Type B pancreatic cell (in vitro differentiated cells): ENCODE data around the gene RSBN1. TPM values are rescaled to one million over a fixed set of nuclear protein-coding genes. Genes with fewer than 3 reads are reported as not detected.

Experiments
- DNase-seq: peaks from one replicate; pipeline ENCODE4 v3.0.0; 2021; ENCODE audit warnings: mixed read lengths; ENCODE audit not compliant: unreplicated experiment; ENCODE audit errors: extremely low spot score
- H3K27ac Mint-ChIP-seq: 2 replicates; pipeline ENCODE4 v1.8.0; 2021; ENCODE audit warnings: mild to moderate bottlenecking, mixed read lengths
- H3K27me3 Mint-ChIP-seq: 2 replicates; pipeline ENCODE4 v1.8.0; 2021; ENCODE audit warnings: mixed read lengths
- H3K36me3 Mint-ChIP-seq: 2 replicates; pipeline ENCODE4 v1.8.0; 2021; ENCODE audit warnings: mixed read lengths
- H3K4me1 Mint-ChIP-seq: one replicate; pipeline ENCODE4 v1.8.0; 2021; ENCODE audit warnings: mixed read lengths; ENCODE audit not compliant: unreplicated experiment
- H3K4me3 Mint-ChIP-seq: 2 replicates; pipeline ENCODE4 v1.8.0; 2021; ENCODE audit warnings: mild to moderate bottlenecking, mixed read lengths
- H3K9me3 Mint-ChIP-seq: 2 replicates; pipeline ENCODE4 v1.8.0; 2021; ENCODE audit warnings: mixed read lengths
- CTCF ChIP-seq: fragments of 200-600 bp; sonication (generic); conservative IDR thresholded peaks from 2 replicates; pipeline ENCODE4 v1.5.0; 2021; ENCODE audit warnings: antibody characterized with exemption, mild to moderate bottlenecking
- long read RNA-seq: library from polyadenylated mRNA; unstranded; transcript quantifications from one replicate; pipeline ENCODE4 v2.0.0, GENCODE V29; 2020
- total RNA-seq: library from RNA; stranded (reverse); gene quantifications from 2 replicates; pipeline ENCODE4 v1.2.1, GENCODE V29; 2021; ENCODE audit warnings: low replicate concordance

The RSBN1 gene
- total RNA-seq = 18.8 and 21.2 TPM in 2 replicates
- long read RNA-seq, full-length matches to known transcripts = 4 of 16 reads
- long read RNA-seq, partial matches to known transcripts = 2 of 16 reads
- long read RNA-seq, other reads (novel, unspliced or antisense) = 10 of 16 reads

- TF ChIP-seq CTCF = no peak
- peaks cover 6% of the 10 kb centered on the region for H3K36me3 Mint-ChIP-seq
- H3K9me3 Mint-ChIP-seq = no peaks in the 10 kb centered on the region
- H3K27me3 Mint-ChIP-seq = no peaks in the 10 kb centered on the region
- peak; percentile 98 for DNase-seq
- peak within 1 kb of the TSS; percentile 100 for H3K4me3 Mint-ChIP-seq
- peak within 1 kb of the TSS; percentile 98 for H3K27ac Mint-ChIP-seq
- peaks cover 13% of the 10 kb centered on the region for H3K4me1 Mint-ChIP-seq
Observed at GRCh38 chr1:113811888-113812660, at the start of gene RSBN1. Gene RSBN1 (minus strand): TSS chr1:113812476. CDS start chr1:113812412, 64 bp downstream.

GRCh38 chr1:113861641-113862040, 49.4 kb upstream of the RSBN1 start:
- H3K4me1 Mint-ChIP-seq = no peaks in the 10 kb centered on the region
- H3K27ac Mint-ChIP-seq = no peak overlapping the region
- H3K4me3 Mint-ChIP-seq = no peak overlapping the region
- no peaks in the 10 kb centered on the region for H3K36me3 Mint-ChIP-seq
- H3K27me3 Mint-ChIP-seq = no peaks in the 10 kb centered on the region
- no peak for TF ChIP-seq CTCF
- no peak for DNase-seq
- H3K9me3 Mint-ChIP-seq = no peaks in the 10 kb centered on the region

- H3K27me3 Mint-ChIP-seq = no peaks in the 10 kb centered on the region
- H3K9me3 Mint-ChIP-seq = no peaks in the 10 kb centered on the region
Observed at GRCh38 chr1:113860891-113861290, 48.6 kb upstream of the RSBN1 start.

GRCh38 chr1:113859478-113860175, 47.4 kb upstream of the RSBN1 start:
- H3K4me3 Mint-ChIP-seq = no peak overlapping the region
- H3K36me3 Mint-ChIP-seq = no peaks in the 10 kb centered on the region
- H3K9me3 Mint-ChIP-seq = no peaks in the 10 kb centered on the region
- no peak overlapping the region for H3K27ac Mint-ChIP-seq
- H3K27me3 Mint-ChIP-seq = no peaks in the 10 kb centered on the region
- no peaks in the 10 kb centered on the region for H3K4me1 Mint-ChIP-seq
- no peak for DNase-seq
- no peak for TF ChIP-seq CTCF

More at GRCh38 chr1:113860891-113861290, 48.6 kb upstream of the RSBN1 start:
- Mint-ChIP-seq H3K27ac (no peak overlapping the region), H3K4me1 (no peaks in the 10 kb centered on the region), H3K36me3 (no peaks in the 10 kb centered on the region), H3K4me3 (no peak overlapping the region)
- TF ChIP-seq CTCF = no peak
- DNase-seq = no peak

- no peak for DNase-seq
- no peak overlapping the region for H3K4me3 Mint-ChIP-seq
- no peaks in the 10 kb centered on the region for H3K4me1 Mint-ChIP-seq
- no peak overlapping the region for H3K27ac Mint-ChIP-seq
- H3K36me3 Mint-ChIP-seq = no peaks in the 10 kb centered on the region
- no peak for TF ChIP-seq CTCF
- no peaks in the 10 kb centered on the region for H3K27me3 Mint-ChIP-seq
- no peaks in the 10 kb centered on the region for H3K9me3 Mint-ChIP-seq
Observed at GRCh38 chr1:113858982-113859381, 46.7 kb upstream of the RSBN1 start.
